AG10803 (cell line): ENCODE results near the gene MYMX.

Source experiments
- DNase-seq: peaks from one replicate; pipeline ENCODE4 v3.0.0; 2010; ENCODE audit warnings: low read depth
- H3K4me3 ChIP-seq: 2 replicates; pipeline ENCODE4 v1.5.1; 2011; ENCODE audit warnings: mild to moderate bottlenecking, low read length, control low read depth
- CTCF ChIP-seq: conservative IDR thresholded peaks from 2 replicates; pipeline ENCODE4 v1.5.1; 2011; ENCODE audit warnings: mild to moderate bottlenecking, low read length, control low read depth, inconsistent platforms

Gene MYMX

DNA sequence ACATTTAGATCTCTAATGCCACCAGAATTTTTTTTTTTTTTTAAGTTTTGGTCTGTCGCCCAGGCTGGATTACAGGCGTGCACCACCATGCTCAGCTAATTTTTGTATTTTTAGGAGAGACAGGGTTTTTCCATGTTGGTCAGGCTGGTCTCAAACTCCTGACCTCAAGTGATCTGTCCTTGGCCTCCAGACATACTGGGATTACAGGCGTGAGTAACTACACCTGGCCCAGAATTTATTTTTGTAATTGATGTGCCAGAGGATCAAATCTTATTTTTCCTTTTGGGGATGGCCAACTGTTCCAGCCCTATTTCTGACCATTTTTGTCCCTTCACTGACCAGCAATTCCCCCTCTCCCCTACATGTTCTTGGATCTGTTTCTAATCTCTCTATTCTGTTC, 18.0 kb upstream of the MYMX start:
- DNase-seq: no peak
- TF ChIP-seq CTCF: no peak
- H3K4me3 ChIP-seq: no peak overlapping the region

DNA sequence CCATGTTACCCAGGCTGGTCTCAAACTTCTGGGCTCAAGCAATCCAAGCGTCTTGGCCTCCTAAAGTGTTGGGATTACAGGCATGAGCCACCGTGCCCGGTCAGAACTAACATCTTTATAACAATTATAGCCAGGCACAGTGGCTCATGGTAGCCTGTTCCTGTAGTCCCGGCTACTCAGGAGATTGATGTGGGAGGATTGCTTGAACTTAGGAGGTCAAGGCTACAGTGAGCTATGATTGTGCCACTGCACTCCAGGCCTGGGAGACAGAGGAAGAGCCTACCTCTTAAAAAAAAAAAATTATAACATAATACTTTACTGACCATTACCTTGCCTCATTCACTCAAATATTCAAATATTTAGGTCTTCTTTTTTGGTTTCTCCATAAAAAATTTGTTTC, 16.8 kb upstream of the MYMX start:
- H3K4me3 ChIP-seq: no peak overlapping the region
- no peak for TF ChIP-seq CTCF

GRCh38 chr6:44201200-44201599, 15.5 kb upstream of the MYMX start:
- DNase-seq: no peak
- no peak for TF ChIP-seq CTCF
- H3K4me3 ChIP-seq: no peak overlapping the region

More for the DNA sequence above, 16.8 kb upstream of the MYMX start:
- DNase-seq: no peak

- no peak for TF ChIP-seq CTCF
- H3K4me3 ChIP-seq: no peak overlapping the region
- DNase-seq: no peak
Measured at GRCh38 chr6:44201638-44202303, 15.0 kb upstream of the MYMX start.

DNA sequence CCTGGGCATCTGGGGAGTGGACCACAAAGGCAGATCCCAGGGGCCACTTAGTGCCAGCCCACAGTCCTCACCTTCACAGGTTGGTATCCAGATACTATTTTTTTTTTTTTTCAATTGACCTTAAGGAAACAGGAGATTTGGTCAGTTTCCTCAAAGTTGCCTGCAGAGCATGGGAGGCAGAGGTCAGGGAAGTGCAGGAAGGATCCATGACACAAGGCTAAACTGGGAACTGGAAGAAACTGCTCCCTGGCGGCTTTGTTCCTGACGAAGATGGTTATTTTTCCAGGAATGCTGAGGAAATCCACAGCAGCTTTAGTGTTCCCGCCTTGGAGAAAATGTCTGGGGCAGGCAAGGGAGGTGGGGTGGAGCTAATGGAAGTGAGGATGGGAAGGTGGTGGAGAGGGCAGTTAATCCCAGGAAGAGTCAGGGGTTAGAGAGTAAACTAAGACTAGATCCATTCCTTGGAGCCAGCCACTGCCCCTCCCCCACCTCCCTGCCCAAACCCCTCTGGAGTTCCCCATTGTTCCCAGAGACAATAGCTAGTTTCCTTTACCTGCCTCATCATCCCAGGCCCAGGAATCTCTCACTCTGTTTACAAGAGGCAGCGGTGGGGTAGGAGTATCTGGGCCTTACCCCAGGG, 14.3 kb upstream of the MYMX start:
- no peak for DNase-seq
- TF ChIP-seq CTCF: no peak
- no peak overlapping the region for H3K4me3 ChIP-seq

- no peak overlapping the region for H3K4me3 ChIP-seq
- no peak for TF ChIP-seq CTCF
- no peak for DNase-seq
Measured at GRCh38 chr6:44202972-44203750, 13.6 kb upstream of the MYMX start.
